Calu3 (cell line): ENCODE data around the gene SHMT1. TPM values are rescaled to one million over a fixed set of nuclear protein-coding genes. Genes with fewer than 3 reads are reported as not detected.
"Not testable (repeated sequence)": the region's sequence is repeated elsewhere in the genome, so short reads cannot be mapped to it uniquely, and the experiment has no call there.

Experiments used
- BruUV-seq: library from RNA; stranded (reverse); fragments of 400-500 nt; replicated peaks from 2 replicates; lab custom pipeline; 2021; lab: Mats Ljungman, UMichigan
- CTCF ChIA-PET: fragments of 300-600 bp; sonication (Branson Sonifier 250); formaldehyde crosslinking; loops from one replicate; lab custom pipeline; 2022; ENCODE audit warnings: antibody characterized with exemption; lab: Charles Lee
- DNase-seq: peaks from one replicate; pipeline ENCODE4 v3.0.0; 2022
- H3K27ac Mint-ChIP-seq: one replicate; pipeline ENCODE4 v1.8.0; 2022; ENCODE audit warnings: mixed read lengths; ENCODE audit not compliant: unreplicated experiment
- H3K27me3 Mint-ChIP-seq: one replicate; pipeline ENCODE4 v1.8.0; 2022; ENCODE audit warnings: mixed read lengths; ENCODE audit not compliant: unreplicated experiment
- H3K36me3 Mint-ChIP-seq: one replicate; pipeline ENCODE4 v1.8.0; 2022; ENCODE audit warnings: mild to moderate bottlenecking, moderate library complexity, mixed read lengths; ENCODE audit not compliant: insufficient read depth, unreplicated experiment
- H3K4me1 Mint-ChIP-seq: one replicate; pipeline ENCODE4 v1.8.0; 2022; ENCODE audit warnings: mild to moderate bottlenecking, low read depth, mixed read lengths; ENCODE audit not compliant: unreplicated experiment
- H3K4me3 Mint-ChIP-seq: one replicate; pipeline ENCODE4 v1.8.0; 2022; ENCODE audit warnings: mild to moderate bottlenecking, low read depth, moderate library complexity, mixed read lengths; ENCODE audit not compliant: unreplicated experiment
- H3K9me3 Mint-ChIP-seq: one replicate; pipeline ENCODE4 v1.8.0; 2022; ENCODE audit warnings: low read depth, mixed read lengths; ENCODE audit not compliant: unreplicated experiment
- CTCF ChIP-seq: fragments of 200-600 bp; IDR thresholded peaks from one replicate; pipeline ENCODE4 v1.8.0; 2022; ENCODE audit warnings: antibody characterized with exemption; ENCODE audit not compliant: unreplicated experiment
- intact Hi-C: fragments of 100-400 bp; cut with micrococcal nuclease; formaldehyde crosslinking; loops from one replicate; pipeline ENCODE4 v1.10.0; 2022; ENCODE audit not compliant: unreplicated experiment
- total RNA-seq: library from RNA; stranded (reverse); gene quantifications from 2 replicates; pipeline ENCODE4 v1.2.3, GENCODE V29; 2022

The SHMT1 gene
- total RNA-seq, 1 experiment from 2014 or later: 52.3 TPM

DNA sequence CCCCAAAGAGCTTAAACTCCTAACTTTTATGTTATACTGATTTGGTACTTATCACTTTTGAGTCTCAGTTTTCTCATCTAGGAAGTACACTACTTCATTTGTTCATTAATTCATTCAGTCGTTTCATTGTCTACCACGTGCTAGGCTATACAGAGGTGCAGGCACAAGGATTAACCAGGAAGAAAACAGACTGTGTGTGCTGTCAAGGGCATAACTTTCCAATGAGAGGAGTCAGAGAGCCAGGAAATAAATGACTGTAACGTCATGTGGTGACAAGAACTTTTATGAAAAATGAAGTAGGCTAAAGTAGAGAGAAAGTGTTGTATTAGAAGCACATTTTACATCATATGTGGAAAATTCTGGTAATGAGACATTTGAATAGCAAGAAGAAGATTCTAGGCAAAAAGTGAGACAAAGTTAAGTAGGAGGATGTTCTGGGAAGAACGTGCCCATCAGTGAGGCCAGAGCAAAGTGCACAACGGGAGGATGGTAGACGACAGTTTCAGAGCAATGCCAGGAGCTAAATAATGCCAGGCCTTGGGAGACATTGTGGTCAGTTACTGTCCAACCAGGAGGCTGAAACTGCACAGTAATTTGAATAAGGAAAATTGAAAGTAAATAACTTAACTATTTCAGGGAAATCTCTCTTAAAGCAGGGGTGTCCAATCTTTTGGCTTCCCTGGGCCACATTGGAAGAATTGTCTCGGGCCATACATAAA, 38.7 kb upstream of the SHMT1 start:
- intact Hi-C loops, CTCF ChIA-PET, H3K36me3 Mint-ChIP-seq, H3K4me1 Mint-ChIP-seq, DNase-seq, H3K27ac Mint-ChIP-seq, H3K27me3 Mint-ChIP-seq, H3K9me3 Mint-ChIP-seq, BruUV-seq, H3K4me3 Mint-ChIP-seq: not testable (repeated sequence)

GRCh38 chr17:18388728-18389127, 25.4 kb upstream of the SHMT1 start:
- intact Hi-C loops, H3K4me3 Mint-ChIP-seq, H3K4me1 Mint-ChIP-seq, BruUV-seq, H3K9me3 Mint-ChIP-seq, H3K36me3 Mint-ChIP-seq, CTCF ChIA-PET, H3K27ac Mint-ChIP-seq, DNase-seq, H3K27me3 Mint-ChIP-seq: not testable (repeated sequence)

- H3K27me3 Mint-ChIP-seq, BruUV-seq, intact Hi-C loops, H3K4me3 Mint-ChIP-seq, H3K27ac Mint-ChIP-seq, CTCF ChIA-PET, H3K36me3 Mint-ChIP-seq, H3K4me1 Mint-ChIP-seq, DNase-seq, H3K9me3 Mint-ChIP-seq: not testable (repeated sequence)
These were observed 24.9 kb upstream of the SHMT1 start for GRCh38 chr17:18388266-18388665.

- intact Hi-C loops, H3K27me3 Mint-ChIP-seq, H3K4me3 Mint-ChIP-seq, H3K27ac Mint-ChIP-seq, BruUV-seq, CTCF ChIA-PET, H3K36me3 Mint-ChIP-seq, H3K9me3 Mint-ChIP-seq, DNase-seq, H3K4me1 Mint-ChIP-seq: not testable (repeated sequence)
These were observed 24.2 kb upstream of the SHMT1 start for GRCh38 chr17:18387583-18387982.

DNA sequence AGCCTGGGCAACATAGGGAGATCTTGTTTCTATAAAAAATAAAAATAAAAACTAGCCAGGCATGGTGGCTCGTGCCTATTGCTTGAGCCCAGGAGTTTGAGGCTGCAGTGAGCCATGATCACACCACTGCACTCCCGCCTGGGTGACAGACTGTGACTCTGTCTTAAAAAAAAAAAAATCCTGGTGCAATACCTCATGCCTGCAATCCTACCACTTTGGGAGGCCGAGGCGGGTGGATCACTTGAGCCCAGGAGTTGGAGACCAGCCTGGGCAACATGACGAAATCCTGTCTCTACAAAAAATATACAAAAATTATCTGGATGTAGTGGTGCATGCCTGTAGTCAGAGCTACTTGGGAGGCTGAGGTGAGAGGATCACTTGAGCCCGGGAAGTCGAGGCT, 20.9 kb upstream of the SHMT1 start:
- H3K27me3 Mint-ChIP-seq, H3K36me3 Mint-ChIP-seq, H3K9me3 Mint-ChIP-seq, BruUV-seq, H3K27ac Mint-ChIP-seq, DNase-seq, H3K4me3 Mint-ChIP-seq, CTCF ChIA-PET, H3K4me1 Mint-ChIP-seq, intact Hi-C loops: not testable (repeated sequence)

DNA sequence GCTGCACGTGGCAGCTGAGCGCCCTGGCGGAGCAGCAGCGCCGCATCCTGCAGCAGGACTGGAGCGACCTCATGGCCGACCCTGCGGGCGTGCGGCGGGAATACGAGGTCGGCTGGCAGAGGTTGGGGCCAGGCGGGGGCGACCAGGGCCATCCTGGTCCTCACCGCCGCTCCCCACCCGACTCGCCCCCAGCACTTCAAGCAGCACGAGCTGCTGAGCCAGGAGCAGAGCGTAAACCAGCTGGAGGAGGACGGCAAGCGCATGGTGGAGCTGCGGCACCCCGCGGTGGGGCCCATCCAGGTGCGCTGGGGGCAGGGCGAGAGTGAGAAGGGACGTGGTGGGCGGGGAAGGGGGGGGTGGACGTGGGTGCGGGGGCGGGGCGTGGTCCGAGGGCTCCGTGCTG, 19.7 kb upstream of the SHMT1 start:
- H3K4me3 Mint-ChIP-seq, H3K27me3 Mint-ChIP-seq, H3K9me3 Mint-ChIP-seq, CTCF ChIA-PET, H3K4me1 Mint-ChIP-seq, intact Hi-C loops, BruUV-seq, H3K36me3 Mint-ChIP-seq, H3K27ac Mint-ChIP-seq, DNase-seq: not testable (repeated sequence)

DNA sequence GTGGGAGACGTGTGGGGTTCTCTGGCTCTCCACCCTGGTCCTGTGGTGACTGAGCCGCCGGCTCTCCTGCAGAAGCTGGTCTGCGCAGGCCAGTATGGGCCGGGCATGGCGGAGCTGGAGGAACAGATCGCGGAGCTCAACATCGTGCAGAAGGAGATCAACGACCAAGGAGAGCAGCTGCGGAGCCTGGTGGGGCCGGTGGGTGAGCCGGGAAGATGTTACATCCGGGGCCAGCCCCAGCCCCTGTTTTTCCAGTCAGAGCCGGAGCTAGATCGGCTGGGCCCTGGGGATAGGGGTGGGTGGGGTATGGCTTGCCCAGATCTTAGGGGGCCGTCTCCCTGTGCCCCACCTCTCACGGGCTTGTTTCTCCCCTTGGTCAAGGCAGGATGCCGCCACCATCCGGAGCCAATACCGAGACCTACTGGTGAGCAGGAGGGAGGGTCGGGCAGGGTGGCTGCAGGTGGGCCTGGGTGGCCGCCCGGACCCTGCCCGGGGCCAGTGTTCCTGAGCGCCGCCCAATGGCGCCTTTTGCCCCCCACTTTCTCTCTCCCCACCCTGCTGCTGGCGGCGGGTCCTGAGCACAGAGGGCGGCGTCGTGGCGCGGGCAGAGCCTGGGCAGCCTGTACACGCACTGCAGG, 19.2 kb upstream of the SHMT1 start:
- Mint-ChIP-seq H3K9me3 (no peaks in the 10 kb centered on the region), H3K4me3 (no peak overlapping the region), H3K36me3 (no peaks in the 10 kb centered on the region), H3K27ac (no peak overlapping the region), H3K27me3 (no peaks in the 10 kb centered on the region), H3K4me1 (no peaks in the 10 kb centered on the region)
- TF ChIP-seq CTCF: no peak
- CTCF ChIA-PET: interaction anchor here (0.7 kb wide), 1 partner anchor 12 kb away, joined by 6 read pairs; no protein-coding TSS in a partner anchor
- BruUV-seq: no TSS peak
- intact Hi-C loops: no loop called here
- DNase-seq: no peak
